ENCODE data around the gene BRIX1.

The BRIX1 gene

GRCh38 chr5:34915139-34915855 is at the start of gene BRIX1, which contains the start of gene RAD1:
TSS of gene BRIX1 (plus strand) at chr5:34915711. CDS start at chr5:34915739, 28 bp downstream.
TSS of gene RAD1 (minus strand) at chr5:34915504. CDS start at chr5:34914892, 612 bp downstream.
- DNase-seq: peak; percentile 93 to 99 (median 98)
- intact Hi-C loops (cut with DNase I): loop anchor here (2.0 kb wide), 1 partner anchor 14 kb away; the partner anchor contains the start of gene DNAJC21

- DNase-seq: peak in 31 of 42 donors; percentile 2 to 65 (median 29)
- intact Hi-C loops (cut with DNase I): no loop called here
Observed at GRCh38 chr5:34866989-34867471, 48.5 kb upstream of the BRIX1 start.

- intact Hi-C loops (cut with DNase I): no loop called here
- no peak for DNase-seq
Observed at GRCh38 chr5:34867660-34868059, 47.9 kb upstream of the BRIX1 start.

GRCh38 chr5:34868791-34869190 is 46.7 kb upstream of the BRIX1 start:
- peak in 2 of 42 donors; percentile 13 to 23 for DNase-seq
- intact Hi-C loops (cut with DNase I): no loop called here

- intact Hi-C loops (cut with DNase I): no loop called here
- peak in 9 of 42 donors; percentile 8 to 65 (median 21) for DNase-seq
Observed at GRCh38 chr5:34869256-34869655, 46.3 kb upstream of the BRIX1 start.

DNA sequence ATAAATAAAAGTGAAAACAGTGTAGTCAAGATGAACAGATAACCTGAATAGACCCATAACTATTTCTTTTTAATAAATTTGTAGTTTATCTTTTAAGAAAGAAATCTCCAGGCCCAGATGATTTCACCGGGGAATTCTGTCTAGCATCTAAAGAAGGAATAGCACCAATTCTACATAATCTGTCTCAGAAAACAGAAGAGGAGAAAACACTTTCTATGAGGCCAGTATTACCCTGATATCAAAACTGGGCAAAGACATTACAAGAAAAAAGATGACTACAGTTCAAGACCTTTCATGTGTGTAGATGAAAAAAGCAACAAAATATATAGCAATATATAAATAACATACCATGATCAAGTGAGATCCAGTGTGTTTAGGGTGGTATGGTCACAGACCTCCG is 45.1 kb upstream of the BRIX1 start:
- intact Hi-C loops (cut with DNase I): no loop called here
- DNase-seq: no peak

GRCh38 chr5:34876275-34876674 is 39.2 kb upstream of the BRIX1 start:
- DNase-seq: no peak
- intact Hi-C loops (cut with DNase I): no loop called here

DNA sequence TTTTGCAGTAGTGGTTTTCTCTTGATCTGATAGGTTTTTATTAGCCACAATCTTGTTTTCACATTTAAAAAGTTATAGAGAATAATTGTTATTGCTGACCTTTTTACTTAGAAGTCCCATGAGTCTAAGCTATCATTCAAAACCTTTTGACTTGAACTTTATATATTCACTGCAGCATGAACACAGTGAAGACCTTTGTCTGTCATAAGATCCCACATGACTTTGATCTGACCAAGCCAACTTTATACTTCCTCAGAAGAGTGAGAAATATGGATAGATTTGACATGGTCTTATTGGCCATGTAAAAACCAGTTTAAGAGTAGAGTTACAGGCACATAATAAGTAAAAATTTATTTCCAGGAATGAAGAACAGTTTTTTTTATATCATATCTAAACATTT is 34.3 kb upstream of the BRIX1 start:
- no peak for DNase-seq
- intact Hi-C loops (cut with DNase I): no loop called here

GRCh38 chr5:34886392-34887119 is 29.0 kb upstream of the BRIX1 start:
- intact Hi-C loops (cut with DNase I): no loop called here
- DNase-seq: no peak

DNA sequence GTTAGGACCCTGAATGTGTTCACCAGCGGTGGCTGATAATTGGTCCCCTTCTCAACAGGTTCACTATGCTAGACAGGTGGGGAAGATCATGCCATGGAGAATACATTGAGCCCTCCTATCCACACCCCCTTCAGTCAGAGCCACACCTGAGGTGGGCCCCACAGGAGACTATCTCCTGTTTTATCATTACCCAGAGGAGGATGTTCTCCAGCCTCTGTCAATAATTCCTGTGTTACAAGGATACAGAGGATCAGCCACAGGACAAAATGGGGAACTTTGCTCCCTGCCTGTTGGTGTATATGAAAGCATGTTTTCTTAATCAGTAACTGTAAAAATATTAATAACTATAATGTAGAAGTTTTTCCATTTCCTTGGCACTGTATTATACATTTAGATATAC is 26.1 kb upstream of the BRIX1 start:
- intact Hi-C loops (cut with DNase I): no loop called here

DNA sequence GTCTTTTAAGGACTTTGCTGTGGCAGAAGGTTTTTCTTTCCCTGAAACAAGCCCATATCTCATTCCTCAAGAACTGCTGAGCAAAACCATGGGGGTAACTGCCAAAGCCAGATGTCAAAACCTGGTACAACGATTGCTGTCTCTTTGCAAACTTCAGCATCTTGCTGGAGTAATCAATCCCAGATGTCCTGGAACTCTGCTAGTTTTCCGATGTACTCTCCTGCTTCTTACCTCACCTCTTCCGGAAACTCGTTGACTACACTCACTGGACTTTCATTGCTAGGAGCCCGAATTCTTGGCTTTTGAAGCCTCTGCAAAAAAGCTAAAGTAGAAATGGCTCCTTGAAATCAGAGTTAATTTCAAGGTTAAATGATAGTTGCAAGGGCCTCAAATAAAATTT is 23.5 kb upstream of the BRIX1 start:
- no peak for DNase-seq
- intact Hi-C loops (cut with DNase I): loop anchor here (10.0 kb wide), 2 partner anchors 237 to 367 kb away; partner anchors contain the start of gene RAI14

More for the DNA sequence above, 26.1 kb upstream of the BRIX1 start:
- DNase-seq: no peak

- intact Hi-C loops (cut with DNase I): loop anchor here (10.0 kb wide), 2 partner anchors 238 to 368 kb away; partner anchors contain the start of gene RAI14
- no peak for DNase-seq
Observed at GRCh38 chr5:34892414-34892813, 23.1 kb upstream of the BRIX1 start.

DNA sequence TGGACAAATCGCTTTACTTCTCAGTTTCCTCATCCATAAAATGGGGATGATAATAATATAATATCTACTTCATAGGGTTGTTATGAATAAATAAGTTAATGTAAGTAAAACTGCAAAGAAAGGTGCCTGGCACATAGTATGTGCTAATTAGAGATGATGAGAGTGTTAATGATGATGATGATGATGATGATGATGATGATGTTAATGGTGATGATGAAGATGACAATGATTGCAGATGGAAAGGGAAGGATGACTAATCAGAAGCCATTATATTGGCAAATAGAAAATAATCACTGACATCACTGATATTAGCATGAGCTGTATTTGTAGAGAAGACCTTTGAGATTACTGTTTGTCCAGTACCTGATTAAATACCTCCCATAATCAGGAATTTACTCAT is 20.8 kb upstream of the BRIX1 start:
- no peak for DNase-seq
- intact Hi-C loops (cut with DNase I): loop anchor here (5.0 to 10.0 kb wide), 3 partner anchors 240 to 417 kb away; partner anchors contain the start of gene RAI14

GRCh38 chr5:34895641-34896419 is 19.7 kb upstream of the BRIX1 start:
- intact Hi-C loops (cut with DNase I): loop anchor here (5.0 to 10.0 kb wide), 3 partner anchors 241 to 419 kb away; partner anchors contain the start of gene RAI14
- no peak for DNase-seq

DNA sequence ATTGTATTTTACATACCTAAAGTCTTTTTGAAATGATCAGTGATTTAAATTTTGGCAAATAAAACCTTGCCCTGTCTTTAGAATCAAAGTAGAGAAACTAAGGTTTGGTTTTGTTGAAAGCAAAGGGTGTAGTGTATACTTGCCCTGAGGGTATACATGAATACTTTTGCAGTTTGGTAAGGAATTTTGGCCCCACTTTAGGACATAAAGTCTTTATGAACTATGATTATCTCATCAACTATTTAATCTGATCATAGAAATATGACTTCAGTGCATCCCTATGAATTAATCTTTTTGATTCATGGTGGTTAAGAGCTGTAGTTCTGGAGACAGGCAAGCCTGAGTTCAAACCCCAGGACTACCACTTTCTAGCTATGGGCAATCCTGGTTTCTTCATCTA is 17.9 kb upstream of the BRIX1 start:
- intact Hi-C loops (cut with DNase I): loop anchor here (5.0 to 10.0 kb wide), 3 partner anchors 243 to 420 kb away; partner anchors contain the start of gene RAI14

GRCh38 chr5:34898258-34898895 is 17.1 kb upstream of the BRIX1 start:
- intact Hi-C loops (cut with DNase I): loop anchor here (5.0 to 10.0 kb wide), 3 partner anchors 244 to 421 kb away; partner anchors contain the start of gene RAI14
- DNase-seq: peak; percentile 56 to 92 (median 81)

More for the DNA sequence above, 17.9 kb upstream of the BRIX1 start:
- no peak for DNase-seq

DNA sequence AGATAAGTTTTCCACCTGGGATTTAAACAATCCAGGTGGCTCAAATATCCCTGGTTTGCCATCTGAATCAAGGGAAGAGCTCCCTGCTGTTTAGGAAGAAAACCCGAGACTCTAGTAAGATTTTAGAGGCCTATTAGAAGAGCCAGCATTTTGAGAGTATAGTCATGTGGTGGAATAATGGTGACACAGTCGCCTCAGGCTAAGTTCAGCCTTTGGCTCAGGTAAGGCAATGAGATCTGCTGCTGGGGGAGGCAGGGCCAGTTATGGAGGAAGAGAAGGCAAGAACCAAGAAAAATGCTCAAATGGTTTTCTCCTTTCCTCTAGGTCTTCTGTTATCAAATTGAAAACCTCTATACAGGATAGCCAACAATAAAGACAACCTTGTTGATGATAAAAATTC is 16.4 kb upstream of the BRIX1 start:
- no peak for DNase-seq
- intact Hi-C loops (cut with DNase I): loop anchor here (5.0 to 10.0 kb wide), 3 partner anchors 244 to 422 kb away; partner anchors contain the start of gene RAI14

DNA sequence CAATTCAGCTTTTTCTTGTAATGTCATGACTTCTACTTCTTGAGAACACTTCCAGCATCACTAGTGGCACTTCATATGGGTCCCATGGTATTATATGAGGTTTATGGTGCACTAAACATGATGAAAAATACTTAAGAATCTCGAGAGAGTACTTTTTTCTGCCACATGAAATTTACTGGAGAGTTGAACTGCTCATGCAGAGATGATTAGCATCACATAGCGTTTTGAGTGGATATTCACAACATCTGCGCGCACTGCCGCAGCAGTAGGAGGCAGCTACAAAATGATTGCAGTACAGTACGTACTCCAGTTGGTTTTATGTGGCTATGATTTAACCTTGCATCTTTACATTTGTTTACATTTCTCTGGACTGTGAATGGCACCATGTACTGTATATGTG is 14.9 kb upstream of the BRIX1 start:
- intact Hi-C loops (cut with DNase I): no loop called here
- no peak for DNase-seq
